Fibroblast of lung (primary cell): ENCODE data around the gene PACS2.

ENCODE experiments used
- CTCF ChIP-seq, 2 donors: IDR thresholded peaks in 1 of 2; conservative IDR thresholded peaks in 1 of 2; 1 replicate in 1 of 2; 2 replicates in 1 of 2; pipeline ENCODE4 v1.5.1; 2011 to 2012; ENCODE audit warnings: low read length in 2 of 2, control low read depth in 1 of 2, inconsistent platforms in 1 of 2, low read depth in 1 of 2, mild to moderate bottlenecking in 1 of 2
- EZH2 ChIP-seq: IDR thresholded peaks from 2 replicates; pipeline ENCODE4 v1.5.1; 2012; ENCODE audit warnings: low read length, control low read depth, mild to moderate bottlenecking; ENCODE audit errors: missing control alignments

GRCh38 chr14:105279642-105280361 lies 34.7 kb upstream of the PACS2 start:
- no peak for TF ChIP-seq CTCF (conservative IDR thresholded peaks at IDR 0.05 in 1 of 2, IDR thresholded peaks at IDR 0.05 in 1 of 2; ENCODE audit: low read depth in 1 of 2, low read length in 2 of 2)
- no peak for TF ChIP-seq EZH2
